Caco-2 (cell line): ENCODE measurements around the gene GPC6. TPM values are rescaled to one million over a fixed set of nuclear protein-coding genes. Genes with fewer than 3 reads are reported as not detected.

Experiments
- BruUV-seq: library from RNA; stranded (reverse); fragments of 400-500 nt; replicated peaks from 2 replicates; lab custom pipeline; 2021; lab: Mats Ljungman, UMichigan
- CTCF ChIA-PET: fragments of 300-600 bp; sonication (Branson Sonifier 250); formaldehyde crosslinking; loops from one replicate; lab custom pipeline; 2022; ENCODE audit warnings: antibody characterized with exemption; lab: Charles Lee
- POLR2A ChIA-PET: fragments of 300-600 bp; sonication (Branson Sonifier 250); formaldehyde crosslinking; loops from one replicate; lab custom pipeline; 2022; ENCODE audit warnings: antibody characterized with exemption; lab: Charles Lee
- DNase-seq, 2 experiments: peaks; one replicate each; pipeline versions ENCODE4 v3.0.0 to v3.0.0-alpha.2; 2020 to 2022
- H3K27me3 ChIP-seq: replicated peaks from 2 replicates; pipeline ENCODE4 v1.6.0; 2011; ENCODE audit warnings: low read length; ENCODE audit not compliant: control insufficient read depth, insufficient read depth
- H3K36me3 ChIP-seq: 2 replicates; pipeline ENCODE4 v1.5.1; 2011; ENCODE audit warnings: low read length; ENCODE audit not compliant: control insufficient read depth, insufficient read depth
- H3K4me1 ChIP-seq: fragments of 250-450 bp; sonication (Bioruptor Pico); 2 replicates; pipeline ENCODE4 v1.5.1; 2020; ENCODE audit warnings: mild to moderate bottlenecking
- H3K4me3 ChIP-seq: 2 replicates; pipeline ENCODE4 v1.5.1; 2011; ENCODE audit warnings: low read depth, mild to moderate bottlenecking, control low read depth, low read length
- H3K9me3 ChIP-seq: fragments of 250-450 bp; sonication (Bioruptor Pico); 2 replicates; pipeline ENCODE4 v1.5.1; 2020; ENCODE audit warnings: mild to moderate bottlenecking, moderate library complexity
- H3K27ac Mint-ChIP-seq: one replicate; pipeline ENCODE4 v1.8.0; 2022; ENCODE audit warnings: mixed read lengths; ENCODE audit not compliant: unreplicated experiment
- H3K27me3 Mint-ChIP-seq: one replicate; pipeline ENCODE4 v1.8.0; 2022; ENCODE audit warnings: mixed read lengths; ENCODE audit not compliant: insufficient read depth, unreplicated experiment
- H3K36me3 Mint-ChIP-seq: one replicate; pipeline ENCODE4 v1.8.0; 2022; ENCODE audit warnings: mild to moderate bottlenecking, mixed read lengths; ENCODE audit not compliant: insufficient read depth, unreplicated experiment
- H3K4me1 Mint-ChIP-seq: one replicate; pipeline ENCODE4 v1.8.0; 2022; ENCODE audit warnings: low read depth, mixed read lengths; ENCODE audit not compliant: unreplicated experiment
- H3K4me3 Mint-ChIP-seq: one replicate; pipeline ENCODE4 v1.8.0; 2022; ENCODE audit warnings: mild to moderate bottlenecking, moderate library complexity, mixed read lengths; ENCODE audit not compliant: unreplicated experiment
- H3K9me3 Mint-ChIP-seq: one replicate; pipeline ENCODE4 v1.8.0; 2022; ENCODE audit warnings: mixed read lengths; ENCODE audit not compliant: unreplicated experiment
- CTCF ChIP-seq, 2 experiments: fragments of 200-600 bp in 1 of 2; IDR thresholded peaks; 1 replicate in 1 of 2; 2 replicates in 1 of 2; pipeline versions ENCODE4 v1.5.1 to v1.8.0; 2011 to 2022; ENCODE audit warnings: antibody characterized with exemption in 1 of 2, control low read depth in 1 of 2, inconsistent platforms in 1 of 2, low read depth in 1 of 2, low read length in 1 of 2, mild to moderate bottlenecking in 1 of 2, moderate library complexity in 1 of 2; ENCODE audit not compliant: insufficient read depth in 1 of 2, severe bottlenecking in 1 of 2, unreplicated experiment in 1 of 2
- intact Hi-C: fragments of 100-400 bp; cut with micrococcal nuclease; formaldehyde crosslinking; loops from one replicate; pipeline ENCODE4 v1.10.0; 2022; ENCODE audit not compliant: unreplicated experiment
- total RNA-seq: library from RNA; stranded (reverse); gene quantifications from 2 replicates; pipeline ENCODE4 v1.2.3, GENCODE V29; 2022

The GPC6 gene
- total RNA-seq, 1 experiment from 2014 or later: 0.16 TPM

- no peak for TF ChIP-seq CTCF (IDR thresholded peaks at IDR 0.05; ENCODE audit: insufficient read depth in 1 of 2, low read depth in 1 of 2, low read length in 1 of 2, severe bottlenecking in 1 of 2, unreplicated experiment in 1 of 2)
- peaks cover 6% of the 10 kb centered on the region; the same call in 1 of the 2 replicates for H3K4me1 ChIP-seq
- BruUV-seq: no TSS peak
- Mint-ChIP-seq H3K36me3 (no peaks in the 10 kb centered on the region), H3K4me3 (no peak overlapping the region), H3K9me3 (peaks cover 13% of the 10 kb centered on the region), H3K27me3 (no peaks in the 10 kb centered on the region), H3K27ac (no peak overlapping the region), H3K4me1 (no peaks in the 10 kb centered on the region)
- no peak for DNase-seq
- intact Hi-C loops: no loop called here
- no peaks in the 10 kb centered on the region for H3K27me3 ChIP-seq
- no peaks in the 10 kb centered on the region for H3K9me3 ChIP-seq
- H3K4me3 ChIP-seq: no peak overlapping the region
- H3K36me3 ChIP-seq: no peaks in the 10 kb centered on the region
- ChIA-PET CTCF (no interaction called here), POLR2A (no interaction called here)
These were observed 518.3 kb downstream of the GPC6 start for GRCh38 chr13:93744886-93745285.

GRCh38 chr13:93745884-93746283 lies 519.3 kb downstream of the GPC6 start:
- Histone ChIP-seq H3K36me3 (no peaks in the 10 kb centered on the region), H3K9me3 (no peaks in the 10 kb centered on the region), H3K4me1 (0 out of 2 replicates have a peak, but pooled peaks cover 6% of the 10 kb centered on the region), H3K4me3 (no peak overlapping the region), H3K27me3 (no peaks in the 10 kb centered on the region)
- H3K4me3 Mint-ChIP-seq: no peak overlapping the region
- no peak for DNase-seq
- H3K4me1 Mint-ChIP-seq: no peaks in the 10 kb centered on the region
- H3K36me3 Mint-ChIP-seq: no peaks in the 10 kb centered on the region
- no peak for TF ChIP-seq CTCF (IDR thresholded peaks at IDR 0.05; ENCODE audit: insufficient read depth in 1 of 2, low read depth in 1 of 2, low read length in 1 of 2, severe bottlenecking in 1 of 2, unreplicated experiment in 1 of 2)
- H3K9me3 Mint-ChIP-seq: peaks cover 13% of the 10 kb centered on the region
- H3K27ac Mint-ChIP-seq: no peak overlapping the region
- H3K27me3 Mint-ChIP-seq: no peaks in the 10 kb centered on the region
- CTCF ChIA-PET: no interaction called here
- intact Hi-C loops: no loop called here
- BruUV-seq: no TSS peak
- POLR2A ChIA-PET: no interaction called here

GRCh38 chr13:93746589-93746988 lies 520.0 kb downstream of the GPC6 start:
- H3K4me1 Mint-ChIP-seq: no peaks in the 10 kb centered on the region
- H3K27me3 ChIP-seq: no peaks in the 10 kb centered on the region
- intact Hi-C loops: no loop called here
- no peak for DNase-seq
- TF ChIP-seq CTCF (IDR thresholded peaks at IDR 0.05; ENCODE audit: insufficient read depth in 1 of 2, low read depth in 1 of 2, low read length in 1 of 2, severe bottlenecking in 1 of 2, unreplicated experiment in 1 of 2): no peak
- peaks cover 13% of the 10 kb centered on the region for H3K9me3 Mint-ChIP-seq
- no peaks in the 10 kb centered on the region for H3K9me3 ChIP-seq
- POLR2A ChIA-PET: no interaction called here
- no peak overlapping the region for H3K27ac Mint-ChIP-seq
- 0 out of 2 replicates have a peak, but pooled peaks cover 6% of the 10 kb centered on the region for H3K4me1 ChIP-seq
- no peaks in the 10 kb centered on the region for H3K27me3 Mint-ChIP-seq
- CTCF ChIA-PET: no interaction called here
- no peaks in the 10 kb centered on the region for H3K36me3 ChIP-seq
- no peak overlapping the region for H3K4me3 ChIP-seq
- BruUV-seq: no TSS peak
- H3K4me3 Mint-ChIP-seq: no peak overlapping the region
- no peaks in the 10 kb centered on the region for H3K36me3 Mint-ChIP-seq
